A549 (cell line): ENCODE results near the gene NSD2. TPM values are rescaled to one million over a fixed set of nuclear protein-coding genes. Genes with fewer than 3 reads are reported as not detected.

Experiments
- ATAC-seq, 2 experiments: fragments of 200-7000 bp in 1 of 2; fragments of >200 bp in 1 of 2; cut with Nextera tagmentation in 1 of 2; cut with Tn5 transposase in 1 of 2; 3 replicates each; pipeline versions ENCODE4 v1.8.0 to v1.9.1; 2018 to 2020; ENCODE audit warnings: mild to moderate bottlenecking in 1 of 2, moderate library complexity in 1 of 2
- CTCF ChIA-PET: fragments of 300-600 bp; sonication (Branson Sonifier 250); formaldehyde crosslinking; extraction: SDS; loops from one replicate; lab custom pipeline; 2021; ENCODE audit warnings: antibody characterized with exemption, inconsistent platforms; lab: Yijun Ruan, JAX
- POLR2A ChIA-PET: fragments of 350-600 bp; formaldehyde crosslinking; extraction: SDS; loops from one replicate; lab custom pipeline; 2021; ENCODE audit warnings: antibody characterized with exemption, inconsistent platforms; lab: Yijun Ruan, JAX
- DNase-seq, 2 experiments: peaks; one replicate each; pipeline versions ENCODE4 v3.0.0 to v3.0.0-alpha.2; 2011 to 2016; ENCODE audit warnings: low read depth in 1 of 2, low spot score in 1 of 2
- FAIRE-seq: peaks from 2 replicates; lab custom pipeline; 2011; peaks lifted over from hg19 to GRCh38; lab: Jason Lieb, UNC
- H3K27ac ChIP-seq, 2 experiments: fragments of >200 bp; sonication (Bioruptor Twin); formaldehyde crosslinking; 3 replicates each; pipeline ENCODE4 v1.5.1; 2016 to 2017
- H3K4me1 ChIP-seq: fragments of >200 bp; sonication (Bioruptor Twin); formaldehyde crosslinking; 3 replicates; pipeline ENCODE4 v1.6.1; 2016
- H3K4me2 ChIP-seq: fragments of >200 bp; sonication (Bioruptor Twin); formaldehyde crosslinking; 3 replicates; pipeline ENCODE4 v1.6.1; 2016
- H3K4me3 ChIP-seq: fragments of >200 bp; sonication (Bioruptor Twin); formaldehyde crosslinking; 3 replicates; pipeline ENCODE4 v1.5.1; 2016
- H3K9me3 ChIP-seq: fragments of >200 bp; sonication (Bioruptor Twin); formaldehyde crosslinking; 3 replicates; pipeline ENCODE4 v1.6.1; 2016
- BCL3 ChIP-seq: fragments of >200 bp; sonication (Bioruptor Twin); formaldehyde crosslinking; IDR thresholded peaks from 3 replicates; pipeline ENCODE4 v1.6.1; 2016
- CBX2 ChIP-seq: fragments of 200-600 bp; sonication (generic); IDR thresholded peaks from 2 replicates; pipeline ENCODE4 v1.6.1; 2016; ENCODE audit warnings: low read depth, mild to moderate bottlenecking, borderline replicate concordance
- CHD2 ChIP-seq: fragments of 150-350 bp; IDR thresholded peaks from 2 replicates; pipeline ENCODE4 v1.6.1; 2014; ENCODE audit warnings: low read length; ENCODE audit not compliant: partially characterized antibody
- ELK1 ChIP-seq: fragments of 150-350 bp; IDR thresholded peaks from 2 replicates; pipeline ENCODE4 v1.6.1; 2014; ENCODE audit warnings: low read depth, mild to moderate bottlenecking, low read length
- FOSL2 ChIP-seq, 2 experiments: fragments of 450-650 bp in 1 of 2; fragments of >200 bp in 1 of 2; sonication (Bioruptor Twin) in 1 of 2; formaldehyde crosslinking; IDR thresholded peaks; 2 replicates each; pipeline versions ENCODE4 v1.5.0 to v1.6.1; 2016 to 2020; ENCODE audit warnings: mild to moderate bottlenecking in 1 of 2, moderate library complexity in 1 of 2
- FOXS1 ChIP-seq: fragments of 250-450 bp; sonication (Bioruptor Pico); IDR thresholded peaks from 2 replicates; pipeline ENCODE4 v1.5.0; 2020; ENCODE audit warnings: mild to moderate bottlenecking, moderate library complexity
- HES2 ChIP-seq: fragments of >200 bp; sonication (Bioruptor Twin); formaldehyde crosslinking; IDR thresholded peaks from 2 replicates; pipeline ENCODE4 v1.6.1; 2016
- HMGXB4 ChIP-seq: fragments of 250-450 bp; sonication (Bioruptor Pico); IDR thresholded peaks from 2 replicates; pipeline ENCODE4 v1.5.0; 2021; ENCODE audit warnings: mild to moderate bottlenecking, moderate library complexity, borderline replicate concordance
- HOXB13 ChIP-seq: fragments of 250-450 bp; sonication (Bioruptor Pico); IDR thresholded peaks from 2 replicates; pipeline ENCODE4 v1.5.0; 2020; ENCODE audit warnings: low read depth, mild to moderate bottlenecking, moderate library complexity
- HOXB5 ChIP-seq: fragments of 250-450 bp; sonication (Bioruptor Pico); IDR thresholded peaks from 2 replicates; pipeline ENCODE4 v1.5.0; 2020; ENCODE audit warnings: mild to moderate bottlenecking, moderate library complexity
- JUN ChIP-seq, 2 experiments: fragments of >200 bp; sonication (Bioruptor Twin); formaldehyde crosslinking; IDR thresholded peaks; 2 replicates in 1 of 2; 3 replicates in 1 of 2; pipeline ENCODE4 v1.6.1; 2016 to 2017
- JUNB ChIP-seq: fragments of >200 bp; sonication (Bioruptor Twin); formaldehyde crosslinking; IDR thresholded peaks from 2 replicates; pipeline ENCODE4 v1.6.1; 2016
- KDM1A ChIP-seq: fragments of 200-600 bp; sonication (generic); IDR thresholded peaks from 2 replicates; pipeline ENCODE4 v1.6.1; 2016; ENCODE audit warnings: low read depth, mild to moderate bottlenecking
- KDM5A ChIP-seq: fragments of 200-600 bp; sonication (generic); IDR thresholded peaks from 2 replicates; pipeline ENCODE4 v1.6.1; 2016; ENCODE audit warnings: antibody characterized with exemption, mild to moderate bottlenecking
- MAFK ChIP-seq: fragments of 450-650 bp; IDR thresholded peaks from 2 replicates; pipeline ENCODE4 v1.6.1; 2014; ENCODE audit not compliant: partially characterized antibody
- MAZ ChIP-seq: fragments of 150-350 bp; IDR thresholded peaks from 2 replicates; pipeline ENCODE4 v1.6.1; 2014; ENCODE audit warnings: antibody characterized with exemption, low read depth, low read length, borderline replicate concordance
- NR3C1 ChIP-seq: fragments of >200 bp; sonication (Bioruptor Twin); formaldehyde crosslinking; IDR thresholded peaks from 3 replicates; pipeline ENCODE4 v1.6.1; 2017
- PBX3 ChIP-seq: IDR thresholded peaks from 2 replicates; pipeline ENCODE4 v1.6.1; 2012
- POLR2AphosphoS2 ChIP-seq: conservative IDR thresholded peaks from 2 replicates; pipeline ENCODE4 v1.6.1; 2012; ENCODE audit warnings: low read length, improper control_type of control experiment, inconsistent platforms
- RFX5 ChIP-seq: fragments of 450-650 bp; IDR thresholded peaks from 2 replicates; pipeline ENCODE4 v1.7.1; 2014; ENCODE audit warnings: antibody characterized with exemption, mild to moderate bottlenecking, moderate library complexity
- SMC3 ChIP-seq: fragments of >200 bp; sonication (Bioruptor Twin); formaldehyde crosslinking; IDR thresholded peaks from 3 replicates; pipeline ENCODE4 v1.6.1; 2018; ENCODE audit warnings: inconsistent platforms
- SREBF2 ChIP-seq: fragments of 450-650 bp; IDR thresholded peaks from 2 replicates; pipeline ENCODE4 v1.6.1; 2014; ENCODE audit warnings: mild to moderate bottlenecking, moderate library complexity
- TFCP2L1 ChIP-seq: fragments of 250-450 bp; sonication (Bioruptor Pico); IDR thresholded peaks from 2 replicates; pipeline ENCODE4 v1.5.0; 2021; ENCODE audit warnings: mild to moderate bottlenecking
- TP53 ChIP-seq: fragments of 250-450 bp; sonication (Bioruptor Pico); IDR thresholded peaks from 2 replicates; pipeline ENCODE4 v1.5.0; 2021; ENCODE audit warnings: mild to moderate bottlenecking, moderate library complexity
- ZC3H11A ChIP-seq: fragments of 450-650 bp; IDR thresholded peaks from 2 replicates; pipeline ENCODE4 v1.6.1; 2014; ENCODE audit warnings: antibody characterized with exemption, mild to moderate bottlenecking
- ZFP36 ChIP-seq: fragments of 450-650 bp; IDR thresholded peaks from 2 replicates; pipeline ENCODE4 v1.6.1; 2014; ENCODE audit warnings: borderline replicate concordance; ENCODE audit not compliant: partially characterized antibody
- ZSCAN20 ChIP-seq: fragments of 250-450 bp; sonication (Bioruptor Pico); IDR thresholded peaks from 2 replicates; pipeline ENCODE4 v1.8.0; 2022; ENCODE audit warnings: mild to moderate bottlenecking, moderate library complexity
- WGBS: methylation state at CpG from one replicate; pipeline ENCODE4 v1.1.6; 2017; ENCODE audit errors: missing lambda C conversion rate; 5-methylcytosine and 5-hydroxymethylcytosine counted together
- polyA plus RNA-seq, 4 experiments: library from polyadenylated mRNA; depleted of rRNA in 3 of 4; stranded (reverse); fragments of >200 nt; fragmentation: RNase III in 1 of 4; extraction: RNeasy Plus Mini Kit Qiagen cat#74134 plus additional on column Dnase treatment in 1 of 4; gene quantifications; 2 replicates in 3 of 4; 3 replicates in 1 of 4; pipeline ENCODE4 v1.2.3, GENCODE V29; 2011 to 2017

Gene NSD2
- polyA plus RNA-seq, 2 of the 4 experiments (the other 2 are of a cell fraction), result 43.8 to 49.3 TPM

- H3K9me3 ChIP-seq, result no peaks in the 10 kb centered on the region
- peak overlapping the region; percentile 97 to 98 for H3K27ac ChIP-seq
- DNase-seq (peak in 1 of 2 experiments; percentile 22), FAIRE-seq (no peak), ATAC-seq (peak; percentile 12 to 45; a peak in 5 of 6 replicates)
- CTCF ChIA-PET, result interaction anchor here (1.2 kb wide), 1 partner anchor 13 kb away, joined by 4 read pairs; no protein-coding TSS in a partner anchor
- TF ChIP-seq ZC3H11A (no peak), MAFK (peak; percentile 47), BCL3 (no peak)
- peak overlapping the region; percentile 99 for H3K4me3 ChIP-seq
- H3K4me1 ChIP-seq, result peaks cover 27% of the 10 kb centered on the region; the same call in 2 of the 3 replicates
- H3K4me2 ChIP-seq, result peak overlapping the region; percentile 95
- POLR2A ChIA-PET, result interaction anchor here (1.1 to 2.8 kb wide), 2 partner anchors 11 to 13 kb away, joined by 5 to 18 read pairs; partner anchors contain the start of gene NSD2
- WGBS, result 42% methylated on average over 22 of the region's 32 CpGs
These were observed 14.1 kb upstream of the NSD2 start for GRCh38 chr4:1856943-1857699.

- Histone ChIP-seq H3K9me3 (no peaks in the 10 kb centered on the region), H3K4me1 (peaks cover 19% of the 10 kb centered on the region; the same call in 1 of the 3 replicates), H3K4me2 (peak overlapping the region; percentile 95; the same call in 2 of the 3 replicates), H3K4me3 (no peak overlapping the region), H3K27ac (peak overlapping the region in 1 of 2 experiments; percentile 97; a peak in 1 of 6 replicates)
- FAIRE-seq, result no peak
- CTCF ChIA-PET, result no interaction called here
- WGBS, result 100% methylated on average over 1 of the region's 5 CpGs
- no peak for ATAC-seq
- TF ChIP-seq SREBF2 (no peak), ELK1 (no peak), MAFK (no peak), ZSCAN20 (CRISPR knock-in tag) (no peak), SMC3 (no peak), KDM5A (no peak), HOXB13 (CRISPR knock-in tag) (no peak), ZFP36 (no peak), HOXB5 (CRISPR knock-in tag) (no peak), POLR2AphosphoS2 (no peak), PBX3 (no peak), JUNB (no peak), MAZ (no peak), NR3C1 (no peak), HES2 (no peak)
- no peak for DNase-seq
- POLR2A ChIA-PET, result no interaction called here
These were observed 13.3 kb upstream of the NSD2 start for GRCh38 chr4:1857931-1858330.

- ATAC-seq (no peak), FAIRE-seq (no peak), DNase-seq (no peak)
- H3K4me2 ChIP-seq, result no peak overlapping the region
- CTCF ChIA-PET, result interaction anchor here (1.1 kb wide), 1 partner anchor 111 kb away, joined by 3 read pairs; no protein-coding TSS in a partner anchor
- no peak for TF ChIP-seq KDM5A
- no peak for TF ChIP-seq KDM1A
- no peak for TF ChIP-seq ELK1
- TF ChIP-seq FOSL2 (IDR thresholded peaks at IDR 0.05), result no peak
- no peak for TF ChIP-seq FOSL2 (CRISPR knock-in tag; IDR thresholded peaks at IDR 0.05)
- TF ChIP-seq CHD2, result no peak
- TF ChIP-seq TP53 (CRISPR knock-in tag), result no peak
- no peak for TF ChIP-seq SREBF2
- no peak for TF ChIP-seq JUN (IDR thresholded peaks at IDR 0.05)
- TF ChIP-seq HMGXB4, result no peak
- no peak for TF ChIP-seq RFX5
- no peak for TF ChIP-seq HOXB13 (CRISPR knock-in tag)
- no peak for TF ChIP-seq TFCP2L1
- no peak for TF ChIP-seq FOXS1
- no peak for TF ChIP-seq CBX2
- TF ChIP-seq, all 56 proteins: peak for 0
- Histone ChIP-seq H3K9me3 (no peaks in the 10 kb centered on the region), H3K4me3 (no peak overlapping the region), H3K27ac (no peak overlapping the region), H3K4me1 (peaks cover 13% of the 10 kb centered on the region; the same call in 1 of the 3 replicates)
- POLR2A ChIA-PET, result no interaction called here
- 83% methylated on average over 1 of the region's 1 CpG for WGBS
These were observed 11.8 kb upstream of the NSD2 start for GRCh38 chr4:1859389-1859753.
